NCI-H2227 treated with DMSO at 0.1 percent for 48 hours (cell line): Measurements from ENCODE around the gene PLA2R1.

Experiments used
- DNase-seq: peaks from one replicate; lab custom pipeline; 2025; lab: John Stamatoyannopoulos, UW

PLA2R1 gene

DNA sequence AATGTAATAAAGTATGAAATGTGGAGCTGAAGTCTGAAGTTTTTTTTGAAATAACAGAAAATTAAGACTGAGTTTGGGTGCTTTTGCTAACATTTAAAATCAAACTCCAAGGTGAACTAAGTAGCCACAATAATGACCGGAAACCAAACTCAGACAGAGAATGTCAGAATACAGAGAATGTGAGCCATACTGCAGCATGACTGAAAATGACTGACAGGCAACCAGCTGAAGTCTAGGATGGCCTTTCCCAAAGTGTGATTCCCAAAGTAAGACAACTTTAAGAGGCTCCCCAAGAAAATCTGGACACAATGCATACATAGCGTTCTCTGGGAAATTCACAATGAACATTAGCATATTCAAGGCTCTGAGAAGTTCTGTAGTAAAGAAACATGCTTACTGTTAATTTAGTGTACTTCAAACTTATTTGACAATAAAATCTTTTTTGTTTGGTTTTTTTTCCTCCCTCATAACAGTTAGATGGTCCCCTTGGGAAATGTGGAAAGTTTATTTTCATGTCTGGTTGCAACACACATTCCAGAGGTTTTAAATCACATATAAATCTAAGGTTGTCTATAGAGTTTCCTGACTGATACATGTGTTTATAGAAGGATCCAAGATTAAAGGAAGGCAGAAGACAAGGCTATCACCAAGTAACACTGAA is 28.6 kb downstream of the PLA2R1 start:
- no peak for DNase-seq

DNA sequence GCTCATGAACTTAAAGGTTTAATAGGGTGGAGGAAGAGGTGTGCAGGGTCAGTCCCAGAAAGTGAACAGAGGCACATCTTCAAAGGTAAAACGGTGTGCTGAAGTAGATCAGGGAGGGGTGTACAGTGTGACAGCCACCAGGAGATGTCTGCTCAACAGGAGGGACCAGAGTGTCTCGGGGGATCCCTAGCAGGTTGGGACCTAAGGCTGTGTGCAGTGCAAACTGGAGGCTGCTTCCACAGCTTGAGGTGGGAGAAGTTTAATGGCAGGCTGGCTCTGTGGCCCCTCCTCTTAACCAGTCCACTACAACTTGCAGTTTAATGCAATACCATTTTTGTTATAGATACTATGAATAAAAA is 33.2 kb downstream of the PLA2R1 start:
- DNase-seq = no peak

DNA sequence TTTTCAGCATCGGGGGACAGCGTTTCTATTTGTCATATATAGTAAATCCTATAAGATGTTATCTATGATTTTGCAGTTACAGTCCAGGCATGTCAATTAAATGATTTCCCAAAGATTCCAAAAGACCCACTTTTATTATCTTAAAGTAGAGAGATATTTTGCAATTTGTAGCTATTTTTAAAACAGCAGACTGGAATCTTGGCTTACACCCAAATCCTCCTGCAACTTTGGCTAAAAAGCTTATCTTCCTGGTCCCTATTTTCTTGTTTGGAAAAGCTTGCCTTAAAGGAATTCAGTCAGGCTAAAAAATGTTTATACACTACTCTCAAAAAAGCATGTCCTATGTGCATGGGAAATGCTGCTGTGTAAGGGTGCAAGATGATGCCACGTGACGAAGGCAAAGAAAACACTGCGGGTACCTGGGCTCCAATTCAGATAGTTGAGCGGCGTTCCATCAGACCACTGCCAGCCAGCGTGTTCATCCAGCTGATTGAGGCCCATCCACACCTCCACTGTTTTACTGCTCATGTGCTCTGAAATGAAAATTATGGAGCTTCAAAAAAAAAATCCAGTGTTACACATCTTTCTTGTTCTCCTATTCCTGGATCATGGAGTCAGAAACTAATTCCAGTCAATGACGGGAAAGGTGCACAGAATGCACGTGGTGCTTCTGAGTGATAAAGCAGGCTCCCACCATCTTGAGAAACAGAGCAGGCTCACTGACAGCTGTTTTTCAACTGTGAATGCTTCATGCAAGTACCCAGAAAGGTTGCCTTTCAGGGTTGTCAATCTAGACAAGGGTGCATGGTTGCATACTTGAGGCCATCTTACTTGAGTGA is 33.8 kb downstream of the PLA2R1 start:
- DNase-seq = no peak

DNA sequence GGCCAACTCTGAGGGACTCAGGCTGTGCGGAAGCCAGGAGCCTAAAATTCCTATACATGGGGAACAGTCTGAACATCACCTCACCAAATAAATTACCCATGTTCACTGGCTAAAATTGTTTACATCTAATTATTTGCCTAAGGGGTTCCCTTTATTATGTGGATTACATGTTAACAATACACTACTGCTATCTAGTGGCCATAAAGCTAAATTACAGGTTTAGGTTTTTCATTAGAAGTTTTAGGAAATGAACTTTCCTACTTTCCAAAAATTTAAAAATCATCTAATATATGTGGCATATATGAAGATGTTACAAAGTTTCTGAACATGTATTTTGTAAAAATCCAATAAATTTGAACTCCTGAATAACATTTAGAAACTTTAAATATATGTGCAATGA is 40.3 kb downstream of the PLA2R1 start:
- DNase-seq = no peak

DNA sequence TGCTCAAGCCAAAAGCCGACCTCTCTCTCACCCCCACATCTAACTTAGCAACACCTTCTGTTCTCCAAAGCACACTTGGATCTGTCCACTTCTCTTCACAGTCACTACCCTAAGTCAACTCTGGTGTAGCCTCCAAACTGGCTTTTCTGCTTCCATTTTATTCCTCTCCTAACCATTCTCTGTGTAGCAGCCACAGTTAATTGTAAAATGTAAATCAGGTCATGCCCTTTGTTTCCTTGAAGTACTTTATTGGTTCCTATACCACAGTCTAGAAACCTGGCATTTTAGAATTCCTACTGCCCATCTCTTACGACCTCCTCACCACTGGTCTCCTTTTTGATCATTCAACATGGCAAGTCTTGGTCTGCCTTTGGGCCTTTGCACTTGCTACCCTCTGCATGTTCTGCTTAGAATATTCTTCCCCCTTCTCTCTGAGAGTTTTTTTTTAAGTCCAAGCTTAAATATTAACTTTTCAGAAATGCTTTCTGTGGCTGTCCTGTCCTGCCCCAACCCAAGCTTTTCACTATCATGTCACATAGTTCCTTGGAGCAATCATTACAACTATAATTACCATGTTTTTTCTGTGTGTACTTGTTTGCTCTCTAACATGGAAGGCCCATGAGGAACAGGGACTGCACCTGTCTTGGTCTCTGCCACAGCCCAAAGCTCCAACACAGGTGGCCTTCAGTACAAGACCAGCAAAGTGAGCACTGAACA is 42.9 kb downstream of the PLA2R1 start:
- DNase-seq = no peak

DNA sequence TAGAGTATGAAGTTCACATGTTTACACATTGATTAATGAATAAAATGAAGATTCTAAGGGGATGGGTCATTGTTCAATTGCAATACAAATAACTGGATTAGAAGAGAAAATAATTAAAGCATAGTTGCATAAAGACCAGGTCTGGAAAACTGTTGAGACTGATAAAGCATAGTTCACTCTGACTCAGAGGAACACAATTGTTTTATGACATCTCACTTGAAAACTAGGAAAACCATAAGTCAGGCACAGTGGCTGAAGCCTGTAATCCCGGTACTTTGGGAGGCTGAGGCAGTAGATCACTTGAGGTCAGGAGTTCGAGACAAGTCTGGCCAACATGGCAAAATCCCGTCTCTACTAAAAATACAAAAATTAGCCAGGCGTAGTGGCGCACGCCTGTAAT is 46.7 kb downstream of the PLA2R1 start:
- DNase-seq = no peak

DNA sequence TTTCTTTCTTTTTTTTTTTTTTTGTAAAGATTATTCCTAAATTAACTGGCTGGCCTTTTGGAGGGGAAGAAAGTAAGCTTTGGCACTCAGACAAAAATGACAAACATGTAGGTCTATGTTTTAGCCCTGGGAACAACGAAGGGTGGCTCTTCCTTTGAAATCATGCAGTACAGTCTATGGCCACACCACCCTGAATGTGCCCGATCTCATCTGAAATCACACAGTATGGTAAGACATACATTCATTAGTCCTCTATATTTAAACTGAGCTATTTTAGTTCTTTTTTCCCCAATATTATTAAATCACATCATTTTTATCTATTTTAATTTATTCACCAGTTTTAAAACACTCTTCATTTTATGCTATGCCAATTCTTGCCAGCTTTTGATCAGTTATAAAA is 48.2 kb downstream of the PLA2R1 start:
- DNase-seq = no peak

DNA sequence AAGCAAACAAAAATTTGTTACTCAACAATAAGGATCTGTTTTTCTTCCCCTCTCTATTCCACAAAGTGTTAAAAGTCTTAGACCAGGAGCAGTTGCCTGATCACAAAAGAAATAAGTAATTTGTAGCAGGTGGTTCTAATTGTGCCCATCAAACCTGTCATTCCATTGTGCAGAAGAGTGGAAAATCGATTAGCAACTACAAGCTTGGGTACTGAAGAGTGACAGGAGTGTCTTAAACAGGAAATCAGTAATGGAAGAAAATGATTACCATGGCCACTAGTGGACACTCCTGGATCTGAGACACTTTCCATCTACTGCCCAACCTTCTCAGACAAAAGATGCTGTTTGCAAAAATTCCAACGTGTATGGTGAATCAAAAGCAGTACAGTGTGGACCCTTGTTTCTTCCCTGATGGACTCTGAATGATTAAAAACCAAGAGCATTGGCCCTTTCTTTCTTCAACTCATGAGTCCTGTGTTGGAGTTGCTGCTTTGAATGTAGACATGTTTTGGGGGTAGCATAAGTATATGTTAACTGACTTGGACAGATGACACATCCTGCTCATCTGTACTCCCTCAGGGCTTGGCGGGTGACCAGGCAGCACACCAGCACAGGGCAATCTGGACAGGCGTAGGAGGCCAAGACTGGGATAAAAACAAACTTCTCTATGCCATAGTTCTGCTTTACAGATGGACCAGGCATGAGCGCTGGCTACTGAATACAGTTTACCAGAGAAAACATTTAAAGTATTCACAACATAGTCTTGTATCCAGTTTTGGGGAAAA is 51.9 kb downstream of the PLA2R1 start:
- peak; percentile 19 for DNase-seq

DNA sequence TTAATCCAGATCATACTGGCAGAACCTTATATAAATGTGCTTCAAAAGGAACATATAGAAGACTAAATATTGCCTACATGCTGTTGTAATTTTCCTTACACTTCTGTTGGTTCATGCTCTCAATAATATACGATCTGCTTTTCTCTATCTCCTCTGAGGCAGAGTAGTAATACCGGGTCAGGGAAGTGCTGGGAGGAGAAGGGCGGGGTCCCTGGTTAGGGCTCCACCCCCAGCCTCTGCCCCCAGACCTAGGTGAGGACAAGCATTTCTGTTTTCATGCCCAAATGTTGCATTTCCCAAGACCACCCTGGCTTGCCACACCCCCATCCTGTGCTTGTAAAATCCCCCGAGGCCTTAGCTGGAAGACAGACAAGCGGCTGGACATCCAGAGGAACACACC is 55.3 kb downstream of the PLA2R1 start:
- DNase-seq = no peak

DNA sequence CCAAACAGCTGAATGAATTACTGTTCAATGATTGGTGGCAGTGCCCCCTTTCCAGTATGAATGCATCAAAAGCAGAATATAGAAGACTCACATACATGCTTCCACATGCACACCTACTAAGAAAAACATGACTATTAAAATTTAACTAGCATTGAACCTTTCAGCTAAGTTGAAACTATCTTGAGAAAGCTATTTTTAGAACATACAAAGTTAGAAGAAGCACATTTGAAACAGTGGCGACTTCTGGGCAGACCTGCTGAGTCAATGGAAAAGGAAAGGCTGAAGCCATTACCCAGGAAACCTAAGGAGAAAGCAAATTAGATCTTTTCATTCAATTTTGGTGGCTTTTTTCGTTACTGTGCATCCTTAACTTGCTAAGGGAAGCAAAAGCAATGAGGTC is 55.9 kb downstream of the PLA2R1 start:
- no peak for DNase-seq

DNA sequence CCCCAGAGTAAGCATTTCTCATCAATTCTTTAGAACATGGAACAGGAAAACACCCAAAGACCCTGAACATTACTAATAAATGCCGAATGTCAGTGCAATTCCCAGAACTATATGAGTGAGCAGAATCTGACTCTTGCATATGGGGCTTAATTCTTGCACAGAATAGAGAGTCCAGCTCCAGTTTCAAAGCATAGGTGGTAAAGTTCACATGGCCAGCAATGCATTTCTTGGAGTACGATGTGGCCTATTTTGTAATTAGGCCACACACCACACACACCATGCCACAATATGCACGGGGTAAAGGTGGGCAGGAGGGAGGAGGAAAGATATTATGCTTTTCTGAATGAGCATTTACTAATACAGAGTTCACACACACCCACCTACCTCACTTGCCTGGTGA is 56.5 kb downstream of the PLA2R1 start:
- no peak for DNase-seq

DNA sequence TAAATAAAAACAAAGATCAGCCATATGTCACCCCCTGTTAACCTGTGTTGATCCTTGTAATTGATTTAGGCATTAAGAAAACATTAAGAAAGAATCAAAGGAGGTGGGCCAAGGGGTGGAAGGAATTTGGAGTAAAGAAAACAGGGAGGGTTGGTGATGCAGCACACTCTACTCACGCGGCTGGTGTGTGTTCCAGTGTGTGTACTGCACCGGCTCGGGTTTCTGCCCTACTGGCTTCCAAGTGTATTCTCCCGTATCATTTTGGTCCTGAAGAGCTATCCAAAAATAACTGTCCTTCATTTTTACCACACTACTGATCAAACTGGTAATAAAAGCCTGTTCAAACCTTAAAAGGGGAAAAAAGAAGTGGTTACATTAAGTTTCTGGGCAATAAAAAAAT is 56.9 kb downstream of the PLA2R1 start:
- no peak for DNase-seq

DNA sequence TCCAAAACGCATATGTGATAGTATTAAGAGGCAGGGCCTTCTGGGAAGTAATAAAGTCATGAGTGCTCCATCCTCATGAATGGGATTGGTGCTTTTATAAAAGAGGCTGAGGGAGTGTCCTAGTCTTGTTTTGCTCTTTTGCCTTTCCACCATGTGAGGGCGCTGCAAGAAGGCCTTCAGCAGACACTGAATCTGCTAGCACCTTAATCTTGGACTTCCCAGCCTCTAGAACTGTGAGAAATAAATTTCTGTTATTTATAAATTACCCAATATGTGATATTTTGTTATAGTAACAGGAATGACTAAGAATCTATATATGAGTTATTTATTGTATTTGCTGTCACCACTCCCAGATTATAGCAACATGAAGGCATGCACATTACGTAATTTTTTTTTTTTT is 63.5 kb downstream of the PLA2R1 start:
- no peak for DNase-seq

DNA sequence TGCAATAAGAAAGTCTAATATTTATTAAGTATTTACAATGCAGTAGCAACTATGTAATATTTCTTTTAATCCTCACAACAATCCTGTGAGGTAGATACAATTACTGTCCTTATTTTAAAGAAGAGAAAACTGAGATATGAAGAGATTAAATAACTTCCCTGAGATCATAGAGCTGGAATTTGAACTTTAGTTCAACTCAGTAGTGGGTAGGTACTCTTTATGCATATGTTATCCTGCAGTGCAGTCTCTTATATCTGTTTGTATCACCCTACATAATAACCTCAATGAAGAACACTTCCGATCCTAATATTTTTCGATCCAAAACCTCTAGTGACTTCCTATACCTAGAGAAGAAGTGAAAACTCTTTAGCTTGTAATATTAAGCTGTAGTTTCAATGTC is 64.2 kb downstream of the PLA2R1 start:
- no peak for DNase-seq

DNA sequence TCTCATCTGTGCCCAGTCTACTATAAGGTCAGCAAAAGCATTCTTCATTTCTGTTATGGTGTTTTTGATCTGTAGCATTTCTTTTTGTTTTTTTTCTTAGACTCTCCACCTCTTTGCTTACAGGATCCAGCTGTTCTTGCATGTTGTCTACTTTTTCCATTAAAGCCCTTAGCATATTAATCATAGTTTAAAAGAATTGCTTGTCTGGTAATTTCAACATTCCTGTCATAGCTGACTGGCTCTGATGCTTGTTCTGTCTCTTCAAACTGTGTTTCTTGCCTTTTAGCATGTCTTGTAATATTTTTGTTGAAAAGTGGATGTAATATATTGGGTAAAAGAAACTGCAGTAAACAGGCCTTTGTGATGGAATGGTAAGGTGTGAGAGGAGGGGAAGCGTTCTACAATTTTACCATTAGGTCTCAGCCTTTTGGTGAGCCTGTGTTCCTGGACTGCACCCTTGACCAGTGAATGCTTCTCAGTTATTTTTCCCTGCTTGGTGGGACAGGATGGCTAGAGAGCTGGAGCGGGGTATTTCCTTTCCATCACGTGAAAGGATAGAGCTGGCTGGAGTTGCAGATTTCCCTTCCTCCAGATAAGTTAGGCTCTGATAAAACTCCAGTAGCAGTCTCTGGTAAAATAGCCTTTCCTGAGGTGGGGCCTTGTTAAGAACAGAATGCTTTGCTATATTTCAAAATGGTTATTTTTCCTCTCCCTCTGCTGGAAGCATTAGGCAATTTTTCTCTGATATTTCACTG is 65.4 kb downstream of the PLA2R1 start:
- DNase-seq = no peak

DNA sequence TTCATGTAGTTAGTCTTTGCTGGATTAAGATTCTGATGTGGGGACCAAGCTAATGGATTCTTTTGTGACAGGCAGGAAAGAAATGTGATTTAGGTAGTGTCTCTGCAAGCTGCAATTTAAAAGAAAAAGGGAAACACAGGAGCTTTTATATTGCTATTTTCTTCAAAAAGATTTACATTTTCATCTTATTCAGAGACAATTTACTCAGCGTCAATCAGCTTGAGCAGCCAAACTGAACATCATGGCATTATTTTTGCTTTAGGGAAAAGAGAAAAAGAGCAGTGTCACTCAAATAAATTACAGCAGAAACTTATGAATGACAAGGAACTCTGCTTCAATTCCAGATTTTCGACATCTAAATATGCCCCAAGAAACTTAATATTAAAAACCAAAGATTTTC is 67.4 kb downstream of the PLA2R1 start:
- DNase-seq = no peak

DNA sequence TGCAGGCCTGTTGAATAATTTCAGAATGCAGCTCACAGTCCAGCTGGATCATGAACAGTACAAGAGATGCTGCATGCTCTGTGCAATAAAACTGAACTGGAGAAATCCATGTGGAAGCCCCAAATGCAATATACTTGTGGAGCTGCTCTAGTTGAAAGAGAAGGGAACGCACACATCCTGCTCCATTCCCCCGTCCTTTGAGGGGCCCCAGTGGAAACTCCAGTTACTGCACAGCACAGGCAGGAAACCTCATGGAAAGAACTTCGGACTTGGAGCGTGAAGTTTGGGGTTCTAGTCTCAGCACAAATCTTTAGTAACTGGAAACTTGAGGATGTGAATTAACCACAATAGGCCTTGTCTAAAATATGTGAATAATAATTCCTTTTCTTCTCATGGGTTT is 73.2 kb downstream of the PLA2R1 start:
- no peak for DNase-seq

DNA sequence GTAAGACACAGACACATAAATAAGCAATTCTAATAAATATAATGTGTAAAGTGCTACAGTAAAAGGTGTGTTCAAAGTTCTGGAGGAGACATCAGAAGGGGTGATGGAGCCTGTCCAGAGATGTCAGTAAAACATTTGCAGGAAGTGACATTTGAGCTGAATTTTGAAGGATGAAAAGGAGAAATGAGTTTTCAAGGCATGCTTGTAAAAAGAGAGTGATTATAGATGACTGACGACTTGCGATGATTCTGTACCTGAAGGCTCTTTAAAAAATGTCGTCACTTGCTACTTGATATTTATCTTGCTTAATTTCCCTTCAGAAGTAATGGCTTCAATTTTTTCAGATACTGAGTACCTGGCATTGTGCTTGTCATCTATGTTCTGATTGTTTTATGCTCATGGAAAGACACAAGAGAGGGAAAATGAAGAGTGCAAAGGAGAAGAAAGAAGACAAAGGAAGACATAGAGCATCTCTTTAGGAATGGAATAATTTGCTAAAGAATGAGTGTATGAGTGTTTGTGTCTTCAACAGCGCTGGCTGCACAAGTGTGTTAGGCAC is 73.9 kb downstream of the PLA2R1 start:
- DNase-seq = no peak

DNA sequence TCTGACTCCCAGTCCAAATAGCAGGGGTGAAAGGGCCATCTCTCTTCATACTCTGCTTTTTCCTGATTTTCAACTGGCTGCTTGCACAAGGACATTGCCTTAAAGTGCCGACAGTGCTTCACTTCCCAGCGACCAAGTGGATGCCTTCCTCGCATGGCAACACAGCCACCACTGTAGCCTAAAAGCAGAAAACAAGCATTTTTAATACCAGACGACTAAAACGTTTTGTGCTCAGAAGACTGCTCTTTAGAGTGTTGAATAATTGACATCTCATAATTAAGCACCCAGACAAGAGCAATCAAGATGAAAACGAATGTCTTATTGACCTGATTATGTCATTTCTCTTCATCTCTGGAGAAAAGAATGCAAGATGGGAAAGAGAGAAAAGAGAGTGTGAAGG is 75.2 kb downstream of the PLA2R1 start:
- DNase-seq = no peak

DNA sequence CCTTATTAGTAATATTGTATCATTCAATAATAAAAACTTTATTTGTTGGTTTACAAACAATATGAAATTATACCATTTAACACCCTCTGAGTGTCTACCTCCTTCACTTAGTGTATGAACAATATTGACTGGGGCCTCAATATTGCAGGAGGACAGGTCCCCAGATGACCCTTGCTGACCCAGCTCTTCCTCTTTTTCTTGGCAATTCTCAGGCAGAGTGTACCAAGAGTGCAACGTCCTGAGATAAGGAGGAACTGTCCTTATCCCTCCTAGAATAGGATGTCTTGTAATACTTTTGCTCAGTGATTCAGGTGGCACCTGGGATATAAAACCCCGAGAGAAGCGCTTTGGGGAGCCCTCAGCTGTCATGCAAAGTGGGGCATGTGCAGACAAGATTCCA is 76.8 kb downstream of the PLA2R1 start:
- no peak for DNase-seq

DNA sequence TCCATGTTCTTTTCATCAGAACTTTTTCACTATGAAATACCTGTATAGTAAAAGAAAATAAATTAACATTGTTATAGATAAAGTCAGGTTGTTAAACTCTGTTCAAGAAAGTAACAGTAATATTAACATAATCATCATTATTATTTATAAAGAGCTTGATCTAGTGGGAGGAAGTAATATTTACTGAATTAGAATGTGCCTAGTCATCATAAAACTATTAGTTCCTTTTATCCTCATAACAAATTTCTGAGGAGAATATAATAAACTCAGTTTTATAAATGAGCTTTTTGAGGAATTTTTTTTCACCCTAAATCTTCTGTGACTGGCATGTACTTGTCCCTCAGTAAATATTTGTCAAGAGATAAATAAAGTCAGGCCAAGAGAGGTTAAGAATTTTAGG is 78.4 kb downstream of the PLA2R1 start:
- DNase-seq = no peak
